Transverse colon (tissue), 3 donors: ENCODE results near the gene SHISA7.
A peak's percentile ranks its signal among the peaks of the same experiment; 100 is the strongest.

Experiments used
- CTCF ChIP-seq, 5 experiments: fragments of 200-600 bp in 3 of 5; fragments of 450-650 bp in 2 of 5; sonication (generic) in 3 of 5; IDR thresholded peaks; 1 replicate in 2 of 5; 2 replicates in 3 of 5; pipeline ENCODE4 v1.5.1; 2016 to 2017; ENCODE audit warnings: antibody characterized with exemption in 5 of 5, inconsistent platforms in 3 of 5, mild to moderate bottlenecking in 2 of 5, moderate library complexity in 1 of 5
- POLR2A ChIP-seq: fragments of 450-650 bp; IDR thresholded peaks from one replicate; pipeline ENCODE4 v1.6.1; 2016; ENCODE audit warnings: antibody characterized with exemption, mild to moderate bottlenecking, moderate library complexity

DNA sequence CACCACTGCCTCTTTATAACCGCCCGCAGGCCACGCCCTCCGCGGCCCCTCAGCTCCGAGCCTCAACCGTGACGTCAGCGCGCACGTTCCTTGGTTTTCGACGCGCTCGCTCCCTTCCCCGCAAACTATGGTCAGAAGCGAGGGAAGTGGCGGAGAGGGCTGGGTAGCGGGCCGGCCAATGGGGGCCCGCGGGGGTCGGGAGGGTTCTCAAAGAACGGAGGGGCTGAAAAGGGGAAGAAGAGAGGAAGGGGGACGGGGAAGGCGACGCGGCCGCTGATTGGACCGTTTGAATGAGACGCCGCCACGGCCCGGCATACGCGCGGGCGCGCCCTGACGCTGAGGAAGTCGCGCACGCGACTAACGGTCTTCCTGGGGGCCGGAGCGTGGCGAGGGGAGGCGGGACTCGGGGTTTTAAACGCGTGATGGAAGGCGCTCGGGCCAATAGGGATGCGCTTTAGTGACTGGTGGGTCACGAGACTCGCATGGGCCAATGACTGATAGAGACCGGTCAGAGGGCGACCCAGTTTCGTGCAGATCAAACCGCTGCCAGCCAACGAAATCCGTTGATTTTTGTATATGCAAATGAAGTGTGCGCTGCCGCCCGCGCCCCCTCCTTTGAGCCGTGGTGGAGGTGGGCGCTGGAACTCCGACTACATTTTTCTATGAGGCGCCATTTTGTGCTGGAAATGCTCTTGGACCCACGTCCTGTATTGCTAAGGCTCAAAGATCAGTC is 35.1 kb downstream of the SHISA7 start:
- no peak for TF ChIP-seq CTCF (IDR thresholded peaks at IDR 0.05)
- peak; percentile 89 for TF ChIP-seq POLR2A
